Stimulated activated CD8-positive, alpha-beta memory T cell treated with anti-CD3 and anti-CD28 coated beads, Interleukin-2, amount 100 ng/mL, for 48 hours (primary cell): Measurements from ENCODE around the gene THAP12.

ENCODE experiments used
- DNase-seq, 2 donors: peaks; one replicate each; pipeline ENCODE4 v3.0.0-alpha.2; 2020; ENCODE audit warnings: low read depth in 2 of 2

The THAP12 gene

DNA sequence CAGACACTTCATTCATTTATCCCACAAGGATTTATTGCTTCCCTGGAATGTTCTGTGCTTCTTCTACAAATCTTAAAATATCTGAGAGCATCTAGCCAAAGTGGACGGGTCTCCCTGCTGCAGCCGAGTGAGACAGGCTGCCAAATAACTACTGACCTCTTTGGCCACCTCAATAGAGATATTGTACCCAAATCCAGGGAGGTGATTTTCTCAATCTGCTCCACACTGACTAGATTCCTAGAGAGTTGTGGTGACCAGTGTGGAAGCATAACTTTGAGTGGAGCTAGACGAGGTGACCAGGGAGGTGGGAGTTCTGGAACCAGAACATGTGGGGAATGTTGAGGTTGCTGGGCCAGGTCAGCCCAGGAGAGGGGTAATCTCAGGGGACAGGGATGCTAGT lies 77.5 kb downstream of the THAP12 start:
- no peak for DNase-seq

DNA sequence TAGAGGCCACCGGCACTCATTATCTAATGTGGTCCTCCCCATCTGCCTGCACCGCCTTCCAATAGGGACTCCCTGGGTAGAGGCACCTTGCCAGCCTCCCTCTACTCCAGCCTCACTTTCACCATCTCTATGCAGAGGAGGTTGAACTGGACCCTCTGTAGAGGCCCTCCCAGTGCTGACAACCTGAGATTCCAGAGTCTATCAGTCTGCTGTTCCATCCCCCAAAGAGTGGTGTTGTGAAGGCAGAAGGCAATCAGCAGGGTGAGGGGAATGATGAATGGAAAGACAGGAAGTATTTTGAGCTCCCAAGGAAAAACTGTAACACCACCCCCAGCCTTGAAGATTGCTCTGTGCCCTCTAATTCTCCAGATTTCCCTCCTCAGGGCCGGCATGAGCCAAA lies 77.9 kb downstream of the THAP12 start:
- DNase-seq, result no peak
